ENCODE results near the gene CORO6.

DNA sequence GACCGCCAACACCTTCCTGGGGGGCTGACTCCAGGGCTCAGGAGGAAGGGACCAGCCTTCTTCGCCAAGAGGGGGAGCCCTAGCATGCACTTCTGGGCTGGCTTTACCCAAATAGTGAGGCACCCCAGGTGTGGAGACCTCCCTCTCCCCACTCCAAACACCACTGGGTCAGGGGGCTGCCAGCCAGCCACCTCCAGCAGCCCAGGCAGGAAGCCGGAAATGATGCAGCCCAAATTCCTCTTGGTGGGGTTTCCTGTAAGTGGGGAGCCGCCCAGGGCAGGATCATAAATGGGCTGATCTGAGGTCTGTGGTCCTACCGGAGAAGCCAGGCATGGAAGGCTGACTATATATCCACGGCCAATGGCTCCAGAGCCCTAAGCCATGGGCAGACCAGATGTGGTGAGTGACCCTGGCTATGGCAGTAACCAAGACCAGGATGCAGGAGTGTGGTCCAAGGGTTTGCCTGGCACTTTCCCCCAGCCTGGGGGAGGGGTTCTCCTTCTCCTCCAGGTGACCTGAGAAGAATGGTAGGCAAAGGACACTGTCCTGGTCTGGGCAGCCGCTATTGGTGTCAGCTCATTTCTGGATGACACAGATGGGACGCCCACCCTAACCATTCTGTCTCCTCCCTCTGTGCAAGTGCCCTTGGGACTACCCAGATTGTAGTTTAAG lies 37.5 kb downstream of the CORO6 start:
- TF ChIP-seq HDAC2 (IDR thresholded peaks at IDR 0.05) (no peak), EP300 (IDR thresholded peaks at IDR 0.05) (no peak), ESRRA (IDR thresholded peaks at IDR 0.05; ENCODE audit: borderline replicate concordance, low read length) (no peak), POLR2A (IDR thresholded peaks at IDR 0.05; ENCODE audit: low read length) (no peak), EHMT2 (IDR thresholded peaks at IDR 0.05; ENCODE audit: low read depth) (no peak), RCOR1 (IDR thresholded peaks at IDR 0.05; ENCODE audit: low read depth, low read length) (no peak), CEBPB (IDR thresholded peaks at IDR 0.05) (no peak), ZFP36 (IDR thresholded peaks at IDR 0.05; ENCODE audit: borderline replicate concordance, partially characterized antibody) (no peak), NR3C1 (IDR thresholded peaks at IDR 0.05) (no peak)
- TF ChIP-seq, protein P1, sequence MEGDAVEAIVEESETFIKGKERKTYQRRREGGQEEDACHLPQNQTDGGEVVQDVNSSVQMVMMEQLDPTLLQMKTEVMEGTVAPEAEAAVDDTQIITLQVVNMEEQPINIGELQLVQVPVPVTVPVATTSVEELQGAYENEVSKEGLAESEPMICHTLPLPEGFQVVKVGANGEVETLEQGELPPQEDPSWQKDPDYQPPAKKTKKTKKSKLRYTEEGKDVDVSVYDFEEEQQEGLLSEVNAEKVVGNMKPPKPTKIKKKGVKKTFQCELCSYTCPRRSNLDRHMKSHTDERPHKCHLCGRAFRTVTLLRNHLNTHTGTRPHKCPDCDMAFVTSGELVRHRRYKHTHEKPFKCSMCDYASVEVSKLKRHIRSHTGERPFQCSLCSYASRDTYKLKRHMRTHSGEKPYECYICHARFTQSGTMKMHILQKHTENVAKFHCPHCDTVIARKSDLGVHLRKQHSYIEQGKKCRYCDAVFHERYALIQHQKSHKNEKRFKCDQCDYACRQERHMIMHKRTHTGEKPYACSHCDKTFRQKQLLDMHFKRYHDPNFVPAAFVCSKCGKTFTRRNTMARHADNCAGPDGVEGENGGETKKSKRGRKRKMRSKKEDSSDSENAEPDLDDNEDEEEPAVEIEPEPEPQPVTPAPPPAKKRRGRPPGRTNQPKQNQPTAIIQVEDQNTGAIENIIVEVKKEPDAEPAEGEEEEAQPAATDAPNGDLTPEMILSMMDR (IDR thresholded peaks at IDR 0.05), result peak; percentile 28; the same call in 2 of the 3 replicates
- TF ChIP-seq, protein P2, sequence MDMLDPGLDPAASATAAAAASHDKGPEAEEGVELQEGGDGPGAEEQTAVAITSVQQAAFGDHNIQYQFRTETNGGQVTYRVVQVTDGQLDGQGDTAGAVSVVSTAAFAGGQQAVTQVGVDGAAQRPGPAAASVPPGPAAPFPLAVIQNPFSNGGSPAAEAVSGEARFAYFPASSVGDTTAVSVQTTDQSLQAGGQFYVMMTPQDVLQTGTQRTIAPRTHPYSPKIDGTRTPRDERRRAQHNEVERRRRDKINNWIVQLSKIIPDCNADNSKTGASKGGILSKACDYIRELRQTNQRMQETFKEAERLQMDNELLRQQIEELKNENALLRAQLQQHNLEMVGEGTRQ (IDR thresholded peaks at IDR 0.05), result no peak
- TF ChIP-seq, protein P3, sequence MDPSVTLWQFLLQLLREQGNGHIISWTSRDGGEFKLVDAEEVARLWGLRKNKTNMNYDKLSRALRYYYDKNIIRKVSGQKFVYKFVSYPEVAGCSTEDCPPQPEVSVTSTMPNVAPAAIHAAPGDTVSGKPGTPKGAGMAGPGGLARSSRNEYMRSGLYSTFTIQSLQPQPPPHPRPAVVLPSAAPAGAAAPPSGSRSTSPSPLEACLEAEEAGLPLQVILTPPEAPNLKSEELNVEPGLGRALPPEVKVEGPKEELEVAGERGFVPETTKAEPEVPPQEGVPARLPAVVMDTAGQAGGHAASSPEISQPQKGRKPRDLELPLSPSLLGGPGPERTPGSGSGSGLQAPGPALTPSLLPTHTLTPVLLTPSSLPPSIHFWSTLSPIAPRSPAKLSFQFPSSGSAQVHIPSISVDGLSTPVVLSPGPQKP (IDR thresholded peaks at IDR 0.05; ENCODE audit: low read depth, low read length), result no peak
- TF ChIP-seq, protein P4, sequence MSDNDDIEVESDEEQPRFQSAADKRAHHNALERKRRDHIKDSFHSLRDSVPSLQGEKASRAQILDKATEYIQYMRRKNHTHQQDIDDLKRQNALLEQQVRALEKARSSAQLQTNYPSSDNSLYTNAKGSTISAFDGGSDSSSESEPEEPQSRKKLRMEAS (IDR thresholded peaks at IDR 0.05), result no peak

All from A549 (cell line).